Measurements from ENCODE around the gene MAPKAPK3.

Gene MAPKAPK3

DNA sequence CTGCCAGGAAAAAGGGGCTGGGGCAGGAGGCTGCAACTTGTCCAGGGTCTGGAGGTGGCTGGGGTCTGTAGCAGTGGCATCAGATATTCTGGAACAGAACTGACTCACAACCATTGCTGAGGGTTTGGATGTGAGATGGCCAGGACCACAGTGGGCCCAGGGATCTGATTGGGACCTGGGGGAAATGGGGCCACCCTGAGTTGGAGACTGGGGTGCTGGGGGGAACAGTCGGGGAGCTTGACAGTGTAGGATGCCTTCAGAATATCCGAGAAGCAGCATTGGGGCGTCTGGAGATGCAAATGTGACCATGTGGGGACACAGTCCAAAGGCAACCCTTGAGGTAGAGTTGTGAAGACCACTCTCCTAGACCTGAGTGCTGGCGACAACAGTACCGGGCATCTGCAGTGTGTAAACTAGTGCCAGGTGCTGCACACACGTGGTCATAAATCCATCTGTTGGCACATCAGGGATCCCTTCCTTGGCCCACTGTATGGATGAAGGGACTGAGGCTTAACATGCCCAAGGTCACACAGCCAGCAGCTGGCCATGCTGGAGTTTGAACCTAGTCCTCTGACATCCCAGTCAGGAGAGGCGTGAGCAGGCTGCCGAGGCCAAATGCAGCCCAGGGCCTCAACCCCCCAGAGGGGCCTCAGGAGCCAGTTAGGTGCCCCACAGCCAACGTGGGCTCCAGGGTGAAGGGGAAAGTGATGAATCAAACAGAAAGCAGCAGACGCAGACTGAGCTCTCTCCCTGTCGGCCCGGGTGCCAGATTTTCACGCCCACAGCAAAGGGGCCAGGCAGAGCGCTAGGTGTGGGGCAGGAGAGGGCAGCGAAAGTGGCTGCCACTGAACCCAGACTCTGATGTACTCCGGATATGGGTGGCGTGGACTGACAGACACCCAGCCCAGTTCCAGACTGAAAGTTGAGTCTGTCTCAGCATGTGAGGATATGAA, 28.9 kb upstream of the MAPKAPK3 start:
- DNase-seq, result no peak

DNA sequence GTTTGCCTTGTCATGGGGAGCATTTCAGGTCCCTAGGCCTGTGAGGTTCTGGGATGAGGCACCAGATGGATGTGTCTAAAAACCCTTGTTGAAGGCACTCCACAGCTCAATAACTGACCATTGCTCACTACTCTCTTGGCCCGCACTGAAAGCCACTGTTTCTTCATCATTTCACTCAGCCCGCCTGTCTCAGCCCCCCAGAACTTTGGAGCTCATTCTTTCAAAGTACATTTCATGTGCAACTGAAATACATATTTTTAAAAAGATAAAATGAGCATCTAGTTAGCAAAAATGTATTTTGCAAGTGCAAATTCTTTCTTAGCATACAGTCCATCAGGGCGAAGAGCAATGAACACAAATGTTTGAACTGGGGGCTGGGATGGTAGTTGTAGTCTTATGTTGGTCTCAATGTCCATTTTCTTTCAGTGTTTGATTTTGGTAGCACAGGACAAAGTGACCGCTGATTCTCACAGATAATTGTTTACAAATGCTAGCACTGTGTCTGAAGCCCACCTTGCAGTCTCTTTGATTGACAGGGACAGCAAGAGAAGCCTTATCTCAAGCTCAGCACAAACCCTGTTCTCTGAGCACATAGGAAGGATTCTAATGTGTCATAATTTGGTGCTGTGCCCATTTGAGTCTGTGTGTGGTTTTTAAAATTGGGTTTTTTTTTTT, 28.1 kb upstream of the MAPKAPK3 start:
- no peak for DNase-seq

DNA sequence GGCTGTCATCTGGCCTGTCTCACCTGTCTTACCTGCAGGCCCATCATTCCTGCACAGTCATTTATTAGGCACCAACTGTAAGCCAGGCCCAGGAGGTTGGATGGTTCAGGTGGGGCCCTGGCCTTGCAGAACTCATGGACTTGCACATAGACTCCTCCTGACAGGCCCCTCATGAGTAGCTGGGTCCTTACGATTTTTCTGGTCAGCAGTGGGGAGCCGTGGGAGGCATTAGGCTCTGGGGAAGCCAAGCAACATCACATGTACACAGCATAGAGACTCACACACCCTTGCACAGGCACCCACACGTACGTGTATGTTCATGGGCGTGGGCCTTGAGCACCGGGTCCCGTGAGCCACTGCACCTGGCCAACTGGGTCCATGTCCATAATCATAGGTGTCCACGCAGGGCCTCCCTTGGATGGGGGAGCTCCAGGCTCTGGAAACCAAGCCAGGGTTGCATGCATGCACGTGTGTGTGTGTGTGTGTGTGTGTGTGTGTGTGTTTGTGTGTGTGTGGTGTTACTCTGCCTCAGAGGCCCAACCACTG, 25.7 kb upstream of the MAPKAPK3 start:
- no peak for DNase-seq

DNA sequence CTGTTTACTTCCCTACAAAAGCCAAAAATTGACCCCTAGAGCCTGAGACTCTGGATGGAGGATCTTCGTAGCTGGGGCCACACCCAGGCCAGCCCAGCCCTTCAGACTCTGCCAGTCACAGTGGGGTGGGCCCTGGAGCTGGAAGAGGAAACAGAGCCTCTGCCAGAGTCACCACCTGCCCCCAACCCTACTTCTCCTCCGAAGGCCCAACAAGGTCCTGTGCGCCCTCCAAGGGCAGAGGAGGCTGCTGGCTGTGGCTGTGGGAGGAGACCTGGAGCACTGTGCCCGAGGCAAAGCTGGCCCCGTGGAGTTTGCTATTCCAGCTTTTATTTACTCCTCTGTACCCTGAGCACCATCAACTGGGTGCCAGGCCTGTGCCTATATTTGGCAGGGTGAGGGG, 24.4 kb upstream of the MAPKAPK3 start:
- no peak for DNase-seq

DNA sequence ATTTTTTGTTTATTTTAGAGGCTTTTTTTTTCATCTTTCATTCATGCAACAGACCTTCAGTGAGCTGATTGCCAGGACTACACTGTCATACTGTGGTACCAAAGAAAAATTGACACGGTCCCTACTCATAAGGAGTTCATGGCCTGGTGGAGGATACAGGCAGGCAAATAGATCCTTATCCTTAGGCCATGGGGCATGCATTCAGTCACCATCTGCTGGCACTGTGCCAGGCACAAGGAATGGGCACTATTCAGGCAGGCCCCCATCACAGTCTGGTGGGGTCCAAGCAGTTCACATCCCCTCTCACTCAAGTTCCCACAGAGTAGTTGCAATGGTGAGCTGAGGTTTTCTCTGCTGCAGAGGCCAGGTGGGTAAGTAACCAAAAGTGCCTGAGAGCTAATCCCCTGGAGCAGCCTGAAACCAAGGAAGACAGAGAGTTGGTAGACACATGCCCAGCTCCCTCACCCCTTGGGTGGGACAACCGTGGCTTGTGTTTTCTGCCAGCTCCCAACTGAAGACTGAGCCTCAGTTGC, 22.6 kb upstream of the MAPKAPK3 start:
- DNase-seq, result no peak

DNA sequence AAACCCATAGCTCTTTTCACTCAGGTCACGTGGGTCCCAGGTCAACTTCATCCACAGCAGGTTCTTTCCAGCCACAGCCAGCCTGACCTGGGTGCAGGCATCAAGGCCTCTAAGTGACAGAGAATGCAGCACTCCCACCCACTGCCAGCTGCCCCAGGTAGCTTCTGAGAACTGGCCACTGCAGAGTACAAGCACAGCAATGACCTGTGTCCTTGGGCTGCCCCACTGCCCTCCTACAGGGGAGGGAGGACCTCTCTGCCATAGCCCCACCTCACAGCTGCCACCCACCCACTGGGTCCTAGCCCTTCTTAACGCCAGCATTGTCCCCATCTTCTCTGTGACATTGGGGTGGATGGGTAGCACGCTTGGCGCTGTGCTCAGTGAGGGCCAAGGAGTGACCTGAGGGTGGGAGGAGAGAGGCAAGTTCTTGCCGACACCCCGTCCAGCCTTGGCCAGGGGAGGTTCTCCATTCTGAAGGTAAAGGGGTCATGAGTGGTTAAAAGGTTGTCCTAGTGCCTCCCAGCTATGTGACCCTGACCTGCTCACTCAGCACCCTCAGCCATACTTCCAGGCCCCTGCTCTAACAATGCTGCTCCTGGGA, 17.7 kb upstream of the MAPKAPK3 start:
- DNase-seq, result no peak

DNA sequence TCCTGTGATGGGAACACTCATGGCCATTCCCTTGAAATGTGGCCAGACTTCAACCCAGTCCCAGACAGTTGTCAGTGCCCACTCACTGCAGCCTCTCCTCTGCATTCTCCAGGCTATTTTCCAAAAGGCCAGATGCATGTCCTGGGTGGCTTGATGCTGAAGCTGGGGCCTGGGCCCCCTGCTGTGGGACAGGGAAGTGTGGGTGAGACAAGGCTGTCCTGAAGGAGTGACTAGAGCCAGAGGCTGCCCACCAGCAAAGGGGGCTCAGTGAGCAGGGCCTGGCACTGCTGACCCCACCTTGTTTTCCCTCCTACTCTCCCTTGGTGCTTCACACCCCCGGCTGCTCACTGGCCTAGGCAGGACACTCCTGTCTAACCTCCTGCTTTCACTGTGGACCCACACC, 17.2 kb upstream of the MAPKAPK3 start:
- DNase-seq, result no peak

DNA sequence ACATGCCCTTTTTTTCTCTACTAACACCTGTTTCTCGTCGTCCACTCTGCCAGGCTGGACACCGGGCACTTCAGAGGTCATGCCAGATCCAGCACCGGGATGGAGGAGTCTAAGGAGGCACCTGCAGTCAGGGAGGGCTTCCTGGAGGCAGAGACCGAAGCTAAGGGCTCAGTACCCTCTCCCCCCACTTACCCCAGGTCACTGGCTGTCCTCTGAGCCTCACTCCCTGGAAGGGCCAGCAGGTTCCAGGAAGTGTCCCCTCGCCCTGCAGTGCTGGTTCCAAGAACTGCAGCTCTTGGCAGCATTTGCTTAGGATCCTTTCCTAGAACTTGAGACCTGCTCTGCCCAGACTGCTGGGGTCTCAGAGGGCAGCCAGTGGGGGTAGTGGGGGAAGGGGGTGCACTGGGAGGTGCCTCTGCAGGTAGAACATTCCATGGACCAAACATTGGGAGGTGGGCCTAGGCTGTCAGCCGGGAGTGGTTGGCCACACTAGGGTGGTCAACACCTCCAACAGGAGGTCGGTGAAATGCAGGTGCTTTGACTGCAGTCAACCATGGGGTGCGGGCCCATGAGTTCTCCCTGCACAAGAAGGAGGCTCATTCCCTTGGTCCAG, 16.7 kb upstream of the MAPKAPK3 start:
- DNase-seq, result no peak

DNA sequence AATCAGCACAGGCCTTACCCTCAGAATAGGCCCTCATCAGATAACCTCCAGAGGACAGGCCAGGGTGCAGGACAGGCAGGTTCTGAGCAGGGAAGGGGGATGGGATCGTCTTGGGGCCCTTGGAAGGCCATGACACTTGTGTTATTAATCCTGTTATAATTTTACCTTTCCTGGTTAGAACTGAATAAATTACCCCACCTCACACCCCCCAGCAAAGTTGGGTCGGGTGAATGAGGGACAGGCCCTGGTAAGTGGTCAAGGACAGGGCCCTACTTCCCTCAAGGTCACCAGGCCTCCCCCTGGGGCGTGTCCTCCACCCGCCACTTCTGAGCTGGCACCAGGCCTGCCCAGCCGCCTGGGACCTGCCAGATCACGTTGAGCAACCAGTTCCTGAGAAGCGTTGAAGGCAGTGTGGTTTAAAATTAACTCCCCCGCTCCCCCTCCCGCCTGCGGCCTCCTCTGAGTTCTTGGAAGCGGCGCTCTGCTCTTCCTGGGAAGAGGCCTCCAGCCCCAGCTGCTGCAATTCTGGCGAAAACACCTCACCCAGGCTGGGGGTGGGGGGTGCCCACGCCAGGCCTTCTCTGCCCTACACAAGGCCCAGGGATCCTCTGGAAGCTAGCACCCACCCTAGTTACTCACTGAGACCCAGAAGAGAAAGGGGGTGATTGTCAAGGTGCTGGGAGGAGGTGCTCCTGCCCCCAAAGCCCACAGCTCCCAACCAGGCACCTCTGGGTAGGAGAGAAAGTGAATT, 15.9 kb upstream of the MAPKAPK3 start:
- DNase-seq, result no peak

DNA sequence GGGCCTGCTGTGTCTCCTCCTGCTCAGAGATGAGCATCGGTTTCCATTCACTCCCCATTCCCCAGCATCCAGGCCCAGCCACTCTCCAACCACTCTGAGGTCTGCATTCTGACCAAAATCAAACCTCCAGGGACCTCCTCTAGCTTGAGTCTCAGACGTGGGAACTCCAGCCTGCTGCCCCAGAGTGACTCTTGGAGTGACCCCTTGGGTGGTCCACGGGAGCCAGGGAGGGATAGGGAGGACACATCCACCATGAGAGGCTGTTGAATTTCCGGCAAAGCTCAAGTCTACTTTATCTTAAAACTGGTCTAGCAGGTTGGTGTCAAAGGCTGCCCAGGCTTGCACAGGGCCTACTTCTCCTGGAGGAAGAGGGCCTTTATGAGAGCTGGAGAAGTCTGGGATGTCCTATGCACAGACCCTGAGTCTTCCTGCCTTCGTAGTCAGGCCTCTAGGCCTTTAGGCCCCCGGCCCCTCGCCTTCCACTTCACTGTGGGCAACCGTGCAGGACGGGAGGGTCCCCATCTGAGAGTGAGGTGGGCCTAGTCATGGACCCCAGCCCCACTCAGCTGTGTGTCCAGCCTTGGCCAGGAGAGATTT, 14.3 kb upstream of the MAPKAPK3 start:
- DNase-seq, result no peak

DNA sequence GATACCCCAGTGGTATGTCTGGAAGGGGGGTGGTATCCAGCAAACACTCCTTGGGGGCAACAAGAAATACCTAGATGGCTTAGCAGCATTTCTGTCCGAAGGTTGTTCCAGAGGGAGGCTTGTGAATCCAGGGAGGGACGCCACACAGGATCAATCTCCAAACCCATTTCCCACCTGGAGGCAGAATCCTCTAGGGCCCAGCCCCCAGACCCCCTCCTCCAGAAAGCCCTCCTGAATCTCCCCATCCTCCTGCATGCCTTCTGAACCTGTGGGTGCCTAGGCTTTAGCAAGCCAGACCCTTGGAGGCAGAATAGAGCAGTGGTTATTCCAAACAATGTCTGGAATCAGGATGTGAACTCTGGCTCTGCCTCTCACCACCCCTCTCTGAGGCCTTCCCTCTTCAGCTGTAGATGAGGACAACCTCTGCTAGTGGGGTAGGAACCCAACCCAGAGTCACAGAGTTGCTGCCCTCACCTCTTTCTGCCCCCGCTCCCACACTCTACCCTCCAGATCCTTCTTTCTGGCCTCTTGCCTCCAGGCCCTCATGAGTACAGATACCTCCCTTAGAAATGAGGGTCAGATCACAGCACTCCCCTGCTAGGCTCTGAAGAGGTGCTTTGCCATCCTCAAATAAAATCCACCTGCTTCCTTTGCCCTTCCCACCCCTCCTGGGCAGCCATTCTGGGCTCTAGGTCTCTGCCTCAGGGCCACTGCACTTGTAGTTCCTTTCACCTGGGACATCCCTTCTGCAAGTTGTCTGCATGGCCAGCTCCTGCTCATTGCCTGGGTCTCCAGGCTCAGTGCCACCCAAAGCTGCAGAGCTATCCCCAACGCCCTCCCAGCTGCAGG, 13.5 kb upstream of the MAPKAPK3 start:
- no peak for DNase-seq

DNA sequence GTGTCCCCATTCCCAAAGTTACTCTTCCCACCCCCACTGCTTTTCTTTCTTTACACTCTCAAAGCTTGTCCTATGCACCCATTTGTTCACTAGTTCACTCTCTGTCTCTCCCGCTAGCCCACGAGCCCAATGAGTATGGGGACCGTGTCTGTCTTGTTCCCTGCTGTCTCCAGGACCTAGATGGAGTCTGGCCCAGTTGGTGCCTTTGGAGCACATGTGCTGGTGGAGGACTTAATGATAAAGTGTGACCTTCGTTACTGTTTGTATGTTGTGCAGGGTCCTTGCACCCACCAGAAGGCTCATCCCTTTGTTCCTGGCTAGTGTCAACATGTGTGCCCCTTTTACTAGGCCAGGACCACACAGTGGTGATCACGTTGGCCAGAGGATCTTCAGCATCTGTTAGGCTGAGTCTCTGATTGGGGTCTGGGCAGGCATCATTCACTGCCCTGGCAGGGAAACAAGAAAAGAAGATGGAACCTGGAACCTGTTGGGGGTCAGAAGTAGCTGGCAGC, 12.8 kb upstream of the MAPKAPK3 start:
- no peak for DNase-seq

DNA sequence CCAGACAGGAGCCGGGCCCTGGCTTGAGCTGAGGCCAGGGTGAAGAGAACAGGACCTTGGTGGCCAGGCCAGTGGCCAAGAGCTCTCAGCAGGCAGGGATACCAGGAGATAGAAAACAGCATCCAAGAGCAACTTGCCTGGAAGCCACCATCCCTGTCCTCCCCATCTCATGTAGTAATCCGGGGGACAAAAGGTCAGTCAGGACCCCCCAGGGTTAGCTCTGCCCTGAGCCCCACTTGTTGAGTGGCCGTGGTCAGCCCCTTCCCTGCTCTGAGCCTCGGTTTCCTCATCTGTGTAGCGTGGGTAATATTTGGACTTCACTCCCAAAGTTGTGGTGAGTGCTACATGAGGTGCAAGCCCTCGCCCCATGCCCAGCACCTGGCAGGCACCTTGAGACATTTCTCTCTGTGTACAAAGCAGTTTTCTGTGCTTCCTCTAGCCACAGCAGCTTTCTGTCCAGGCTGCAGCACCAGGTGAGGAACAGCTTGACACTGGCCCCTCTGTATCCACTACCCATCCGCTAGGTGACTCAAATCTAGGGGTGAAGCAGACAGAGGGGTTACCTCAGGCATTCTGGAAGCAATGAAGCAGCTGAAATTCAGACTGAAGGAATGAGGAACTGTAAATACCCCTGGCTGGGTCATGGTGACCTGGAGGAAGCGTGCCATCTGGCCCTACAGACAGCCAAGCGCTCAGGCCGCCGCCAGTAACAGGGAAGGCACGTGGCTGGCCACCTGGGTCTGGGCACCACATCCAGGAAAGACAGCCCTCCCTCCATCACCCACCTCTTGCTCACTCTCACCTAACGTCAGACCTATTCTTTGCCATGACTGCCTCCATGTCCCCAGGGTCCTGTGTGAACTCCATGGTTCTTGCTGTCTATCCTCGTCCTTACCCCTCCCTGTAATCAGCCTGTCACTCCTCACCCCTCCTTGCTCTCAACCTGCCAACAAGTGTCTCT, 12.0 kb upstream of the MAPKAPK3 start:
- DNase-seq, result no peak

DNA sequence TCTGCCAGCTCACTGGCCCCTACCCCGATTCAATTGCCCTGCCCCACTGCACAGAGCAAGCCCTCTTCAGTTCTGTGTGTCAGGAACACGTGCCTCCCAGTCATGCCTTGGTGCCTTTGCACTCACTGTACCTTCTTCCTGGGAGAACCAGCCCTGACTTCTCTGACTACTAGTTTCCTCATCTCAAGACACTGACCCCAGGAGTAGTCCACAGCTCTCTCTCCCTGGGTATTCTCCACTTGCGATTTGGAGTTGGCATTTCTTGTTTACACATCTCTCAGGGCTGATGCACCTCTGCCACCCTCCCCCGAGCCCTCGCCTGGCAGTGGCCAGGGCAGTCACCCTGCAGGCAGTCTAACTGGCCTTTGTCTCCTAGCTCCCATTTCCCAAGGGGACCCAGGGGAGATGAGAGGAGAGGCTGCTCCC, 11.0 kb upstream of the MAPKAPK3 start:
- no peak for DNase-seq

DNA sequence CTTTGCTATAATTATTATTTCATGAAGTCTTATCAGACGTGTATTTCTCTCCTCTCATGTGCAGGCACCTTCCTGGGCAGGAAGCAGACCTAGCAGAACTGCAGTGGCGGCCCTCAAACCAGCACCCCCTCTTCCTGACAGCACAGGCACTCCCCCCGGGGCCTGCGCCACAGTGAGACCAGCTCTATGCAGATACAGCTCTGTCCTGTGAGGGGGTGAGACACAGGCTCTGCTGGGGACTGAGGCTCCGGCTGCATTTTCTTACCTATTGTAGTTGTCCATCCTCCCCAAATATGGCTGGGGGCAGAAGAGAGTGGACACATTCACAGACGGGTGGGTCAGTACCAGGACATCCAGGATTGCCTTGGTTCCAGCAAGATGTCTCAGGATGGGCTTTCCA, 10.4 kb upstream of the MAPKAPK3 start:
- DNase-seq, result no peak

DNA sequence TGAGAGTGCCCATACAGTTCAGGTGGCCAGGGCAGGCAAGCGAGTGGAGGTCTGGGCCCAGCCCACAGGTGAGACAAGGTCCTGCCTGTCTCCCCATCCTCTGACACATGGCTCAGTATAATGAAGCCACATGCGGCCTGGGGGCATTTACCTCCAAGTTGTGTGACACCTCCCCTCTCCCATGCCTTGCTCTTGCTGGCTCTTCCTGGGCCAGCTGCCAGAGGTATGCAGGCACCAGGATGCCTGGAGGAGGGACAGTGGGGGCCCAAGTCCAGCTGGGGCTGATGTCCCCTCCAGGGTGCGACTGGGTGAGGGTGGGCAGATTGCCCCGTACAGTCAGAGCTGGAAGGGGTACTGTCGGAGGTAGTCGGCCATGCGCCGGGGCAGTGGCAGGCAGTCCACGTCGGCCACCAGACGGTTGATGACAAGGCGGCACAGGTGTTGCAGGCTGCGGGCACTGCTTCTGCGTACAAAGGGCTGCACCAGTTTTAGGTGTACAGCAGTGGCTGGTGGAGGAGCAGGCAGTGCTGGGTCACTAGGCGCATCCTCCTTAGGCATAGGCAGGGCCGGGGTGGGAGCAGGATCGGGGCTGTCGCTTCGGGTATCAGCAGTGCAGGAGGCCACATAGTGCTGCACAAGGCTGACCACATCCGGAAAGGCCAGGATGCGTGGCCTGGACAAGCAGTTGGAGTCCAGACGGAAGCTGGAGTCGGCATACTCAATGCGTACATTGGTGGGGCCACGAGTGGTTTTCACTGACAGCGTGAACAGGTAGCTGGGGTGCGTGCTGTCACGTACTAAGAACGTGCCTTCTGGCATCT, 9.5 kb upstream of the MAPKAPK3 start:
- no peak for DNase-seq

DNA sequence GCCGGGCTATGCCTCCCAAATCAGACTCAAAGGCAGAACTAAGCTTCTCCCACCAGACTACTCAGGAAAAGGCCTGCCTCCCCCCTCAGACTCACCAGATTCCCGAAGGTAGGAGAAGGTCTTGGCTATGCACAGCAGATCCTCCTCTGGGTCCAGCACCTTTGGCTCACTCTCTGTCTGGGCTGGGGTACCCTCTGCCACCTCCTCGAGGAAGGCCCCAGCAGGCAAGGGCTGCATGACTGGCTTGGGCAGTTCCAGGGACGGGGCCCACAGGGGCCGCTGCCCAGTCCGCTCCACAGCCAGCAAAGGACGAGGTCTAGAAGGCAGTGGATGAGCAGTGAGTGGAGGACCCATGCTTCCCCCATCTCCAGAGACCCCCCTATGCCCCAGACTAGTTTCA, 8.7 kb upstream of the MAPKAPK3 start:
- no peak for DNase-seq

DNA sequence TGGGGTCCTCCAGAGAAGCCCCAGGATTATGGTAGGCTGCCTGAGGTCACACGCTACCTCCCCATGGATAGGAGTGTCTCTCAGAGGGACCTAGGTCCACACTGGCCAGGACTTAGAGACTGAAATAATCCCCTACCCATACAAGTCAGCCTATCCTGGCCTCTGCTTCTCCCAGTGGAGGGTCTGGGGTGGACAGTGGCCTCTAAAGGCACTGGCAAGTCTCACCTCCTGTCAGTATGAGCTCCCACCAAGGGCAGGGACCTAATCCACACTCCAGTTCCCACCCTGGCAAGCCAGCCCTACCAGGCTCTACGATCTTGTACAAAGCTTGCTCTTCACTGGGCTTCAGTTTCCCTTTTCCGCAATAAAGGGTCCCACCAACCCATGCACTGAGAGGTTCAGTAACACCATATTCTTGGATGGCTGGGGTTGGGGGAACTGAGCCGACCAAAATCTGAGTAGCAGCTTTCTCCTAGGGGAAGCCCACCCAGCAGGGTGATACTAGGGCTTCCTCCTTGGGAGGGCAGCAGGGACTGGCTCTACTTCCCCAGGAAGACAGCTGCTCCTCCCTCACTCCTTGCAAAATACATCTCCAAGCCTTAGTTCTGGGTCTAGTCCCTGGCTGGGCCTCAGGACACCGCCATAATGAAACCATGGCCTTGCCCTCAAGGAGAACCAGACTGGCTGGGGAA, 7.7 kb upstream of the MAPKAPK3 start:
- DNase-seq, result no peak
